Fibroblast of the aortic adventitia (primary cell): ENCODE data around the gene ZNF737. TPM values are rescaled to one million over a fixed set of nuclear protein-coding genes. Genes with fewer than 3 reads are reported as not detected.
"Not testable (repeated sequence)": the region's sequence is repeated elsewhere in the genome, so short reads cannot be mapped to it uniquely, and the experiment has no call there.

Experiments
- DNase-seq: peaks from one replicate; pipeline ENCODE4 v3.0.0-alpha.2; 2010; ENCODE audit warnings: low read depth
- H3K4me3 ChIP-seq: 2 replicates; pipeline ENCODE4 v1.5.1; 2011; ENCODE audit warnings: low read depth, mild to moderate bottlenecking, control low read depth, low read length, moderate library complexity
- CTCF ChIP-seq: IDR thresholded peaks from 2 replicates; pipeline ENCODE4 v1.5.1; 2011; ENCODE audit warnings: mild to moderate bottlenecking, low read length, control low read depth, inconsistent platforms; ENCODE audit not compliant: insufficient read depth
- total RNA-seq: library from RNA; depleted of rRNA; stranded (reverse); fragments of >200 nt; gene quantifications from 2 replicates; pipeline ENCODE4 v1.2.3, GENCODE V29; 2012; ENCODE audit warnings: low replicate concordance

ZNF737 gene
- 4.8 and 15.0 TPM in 2 replicates for total RNA-seq

- peak; percentile 93 for DNase-seq
- peak within 1 kb of the TSS; percentile 74 for H3K4me3 ChIP-seq
- peak; percentile 56 for TF ChIP-seq CTCF
Observed at GRCh38 chr19:20565321-20566018, at the start of gene ZNF737. Gene ZNF737 (minus strand): TSS chr19:20565781. CDS start chr19:20565640, 141 bp downstream.

DNA sequence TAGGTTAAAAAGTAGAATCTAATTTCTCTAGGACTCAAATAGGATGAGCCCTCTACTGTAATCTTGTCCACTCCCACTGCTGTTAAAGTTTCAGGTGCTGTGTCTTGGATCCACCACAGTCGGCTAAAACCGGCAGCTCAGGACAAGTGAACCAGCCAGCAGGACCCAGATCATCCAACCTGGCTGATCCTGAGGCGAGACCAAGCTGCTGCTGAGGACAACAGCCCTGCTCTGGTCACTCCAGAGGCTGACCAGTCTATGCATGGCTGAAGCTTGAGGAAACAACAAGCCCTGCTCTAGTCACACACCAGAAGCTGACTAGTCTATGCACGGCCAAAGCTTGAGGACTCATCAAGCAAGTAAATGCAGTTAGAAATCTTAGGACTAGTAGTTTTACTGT, 49.4 kb upstream of the ZNF737 start:
- not testable (repeated sequence) for DNase-seq, H3K4me3 ChIP-seq

- no peak for TF ChIP-seq CTCF
- peak; percentile 13 for DNase-seq
- H3K4me3 ChIP-seq: peak overlapping the region; percentile 49
Observed at GRCh38 chr19:20612711-20613316, 47.2 kb upstream of the ZNF737 start.

DNA sequence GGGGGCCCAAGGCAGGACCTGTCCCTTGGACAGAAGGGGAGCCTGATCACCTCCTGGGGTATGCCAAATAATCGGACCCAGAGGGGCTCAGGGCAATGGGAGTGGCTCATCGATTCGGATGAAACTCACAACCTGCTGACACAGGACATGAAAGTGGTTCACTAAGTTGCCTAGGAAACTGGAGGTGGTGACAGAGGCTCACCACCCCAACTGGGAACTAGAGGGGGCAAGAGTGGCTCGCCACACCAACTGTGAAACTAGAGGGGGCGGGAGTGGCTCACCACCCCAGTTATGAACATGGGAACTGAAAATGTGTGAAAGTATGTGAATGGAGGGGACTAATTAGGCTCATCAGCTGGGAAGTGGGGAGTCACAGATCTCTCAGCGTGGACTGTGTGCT, 46.3 kb upstream of the ZNF737 start:
- no peak overlapping the region for H3K4me3 ChIP-seq
- DNase-seq: no peak
- no peak for TF ChIP-seq CTCF

- no peak for TF ChIP-seq CTCF
- no peak for DNase-seq
- no peak overlapping the region for H3K4me3 ChIP-seq
Observed at GRCh38 chr19:20607943-20608342, 42.4 kb upstream of the ZNF737 start.

DNA sequence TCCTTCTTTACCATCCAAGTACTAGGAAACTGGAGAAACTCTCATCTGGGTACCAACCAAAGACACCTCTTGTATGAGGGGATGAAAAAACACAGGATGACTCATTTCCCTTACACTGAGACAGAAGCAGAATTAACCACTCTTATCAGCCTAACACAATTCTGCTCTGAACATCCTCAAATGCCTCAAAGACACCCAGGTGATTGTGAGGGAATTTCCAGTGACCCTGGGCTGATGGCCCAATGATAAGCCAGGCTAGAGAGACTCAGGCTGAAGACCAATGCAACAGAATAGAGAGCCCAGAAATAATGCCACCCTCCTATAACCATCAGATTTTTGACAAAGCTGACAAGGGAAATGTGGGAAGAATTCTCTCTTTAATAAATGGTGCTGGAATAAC, 7.0 kb downstream of the ZNF737 start:
- TF ChIP-seq CTCF: no peak
- no peak for DNase-seq
- H3K4me3 ChIP-seq: no peak overlapping the region

DNA sequence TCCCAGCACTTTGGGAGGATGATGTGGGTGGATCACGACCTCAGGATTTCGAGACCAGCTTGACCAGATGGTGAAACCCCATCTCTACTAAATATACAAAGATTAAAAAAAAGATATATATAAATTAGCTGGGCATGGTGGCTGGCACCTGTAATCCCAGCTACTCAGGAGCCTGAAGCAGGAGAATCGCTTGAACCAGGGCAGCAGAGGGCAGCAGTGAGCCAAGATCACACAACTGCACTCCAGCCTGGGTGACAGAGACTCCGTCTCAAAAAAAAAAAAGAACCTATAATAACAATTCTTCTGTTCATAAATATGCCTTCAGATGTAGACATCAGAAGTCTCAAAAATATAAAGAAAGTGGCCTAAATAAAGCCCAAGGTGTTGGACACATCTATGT, 7.6 kb downstream of the ZNF737 start:
- DNase-seq: no peak
- TF ChIP-seq CTCF: no peak
- H3K4me3 ChIP-seq: no peak overlapping the region

DNA sequence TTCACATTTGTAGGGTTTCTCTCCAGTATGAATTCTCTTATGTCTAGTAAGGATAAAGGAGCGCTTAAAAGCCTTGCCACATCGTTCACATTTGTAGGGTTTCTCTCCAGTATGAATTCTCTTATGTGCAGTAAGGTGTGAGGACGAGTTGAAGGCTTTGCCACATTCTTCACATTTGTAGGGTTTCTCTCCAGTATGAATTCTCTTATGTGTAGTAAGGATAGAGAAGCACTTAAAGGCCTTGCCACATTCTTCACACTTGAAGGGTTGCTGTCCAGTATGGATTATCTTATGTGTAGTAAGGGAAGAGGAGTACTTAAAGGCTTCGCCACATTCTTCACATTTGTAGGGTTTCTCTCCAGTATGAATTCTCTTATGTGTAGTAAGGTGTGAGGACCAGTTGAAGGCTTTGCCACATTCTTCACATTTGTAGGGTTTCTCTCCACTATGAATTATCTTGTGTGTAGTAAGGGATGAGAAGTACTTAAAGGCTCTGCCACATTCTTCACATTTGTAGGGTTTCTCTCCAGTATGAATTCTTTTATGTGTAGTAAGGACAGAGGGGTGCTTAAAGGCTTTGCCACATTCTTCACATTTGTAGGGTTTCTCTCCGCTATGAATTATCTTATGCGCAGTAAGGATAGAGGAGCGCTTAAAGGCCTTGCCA, 20.8 kb downstream of the ZNF737 start:
- not testable (repeated sequence) for H3K4me3 ChIP-seq, DNase-seq

DNA sequence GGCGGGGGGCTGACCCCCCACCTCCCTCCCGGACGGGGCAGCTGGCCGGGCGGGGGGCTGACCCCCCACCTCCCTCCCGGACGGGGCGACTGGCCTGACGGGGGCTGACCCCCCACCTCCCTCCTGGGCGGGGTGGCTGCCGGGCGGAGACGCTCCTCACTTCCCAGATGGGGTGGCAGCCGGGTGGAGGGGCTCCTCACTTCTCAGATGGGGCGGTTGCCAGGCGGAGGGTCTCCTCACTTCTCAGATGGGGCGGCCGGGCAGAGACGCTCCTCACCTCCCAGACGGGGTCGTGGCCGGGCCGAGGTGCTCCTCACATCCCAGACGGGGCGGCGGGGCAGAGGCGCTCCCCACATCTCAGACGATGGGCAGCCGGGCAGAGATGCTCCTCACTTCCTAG, 35.3 kb downstream of the ZNF737 start:
- DNase-seq: not testable (repeated sequence)

More for the DNA sequence above, 35.3 kb downstream of the ZNF737 start:
- H3K4me3 ChIP-seq: not testable (repeated sequence)
